Trophoblast cell (in vitro differentiated cells and primary cell): Measurements from ENCODE around the gene ATL1.
A peak's percentile ranks its signal among the peaks of the same experiment; 100 is the strongest.
"Not testable (repeated sequence)": the region's sequence is repeated elsewhere in the genome, so short reads cannot be mapped to it uniquely, and the experiment has no call there.

Source experiments
- DNase-seq, 2 donors: peaks; one replicate each; pipeline ENCODE4 v3.0.0-alpha.2; 2016
- H2AFZ ChIP-seq: 2 replicates; pipeline ENCODE4 v1.6.1; 2013; ENCODE audit warnings: low read length, moderate library complexity, mild to moderate bottlenecking; ENCODE audit not compliant: insufficient read depth, poor library complexity
- H2AK5ac ChIP-seq: 2 replicates; pipeline ENCODE4 v1.6.1; 2013; ENCODE audit warnings: mild to moderate bottlenecking, low read length
- H2BK120ac ChIP-seq: 2 replicates; pipeline ENCODE4 v1.6.1; 2013; ENCODE audit warnings: low read length, mild to moderate bottlenecking, moderate library complexity; ENCODE audit not compliant: insufficient read depth, poor library complexity
- H2BK12ac ChIP-seq: 2 replicates; pipeline ENCODE4 v1.6.1; 2013; ENCODE audit warnings: mild to moderate bottlenecking, low read length, moderate library complexity
- H2BK5ac ChIP-seq: 2 replicates; pipeline ENCODE4 v1.6.1; 2013; ENCODE audit warnings: low read length, low read depth, moderate library complexity, mild to moderate bottlenecking; ENCODE audit not compliant: poor library complexity
- H3K14ac ChIP-seq: 2 replicates; pipeline ENCODE4 v1.6.1; 2013; ENCODE audit warnings: mild to moderate bottlenecking, low read length
- H3K18ac ChIP-seq: 2 replicates; pipeline ENCODE4 v1.6.1; 2013; ENCODE audit warnings: mild to moderate bottlenecking, low read length
- H3K23ac ChIP-seq: 2 replicates; pipeline ENCODE4 v1.6.1; 2013; ENCODE audit warnings: low read length
- H3K27ac ChIP-seq: 2 replicates; pipeline ENCODE4 v1.5.1; 2013; ENCODE audit warnings: low read depth, mild to moderate bottlenecking, inconsistent platforms, low read length, moderate library complexity
- H3K27me3 ChIP-seq: 2 replicates; pipeline ENCODE4 v1.6.1; 2013; ENCODE audit warnings: inconsistent platforms, mild to moderate bottlenecking, low read length, moderate library complexity; ENCODE audit not compliant: insufficient read depth
- H3K36me3 ChIP-seq, 2 experiments: 1 replicate in 1 of 2; 2 replicates in 1 of 2; pipeline ENCODE4 v1.6.1; 2013; ENCODE audit warnings: low read length in 2 of 2, mild to moderate bottlenecking in 2 of 2, moderate library complexity in 1 of 2; ENCODE audit not compliant: insufficient read depth in 2 of 2, control insufficient read depth in 1 of 2
- H3K4ac ChIP-seq: 2 replicates; pipeline ENCODE4 v1.6.1; 2013; ENCODE audit warnings: low read depth, mild to moderate bottlenecking, low read length, moderate library complexity
- H3K4me1 ChIP-seq, 2 experiments: 1 replicate in 1 of 2; 2 replicates in 1 of 2; pipeline ENCODE4 v1.6.1; 2013; ENCODE audit warnings: low read length in 2 of 2, mild to moderate bottlenecking in 2 of 2, moderate library complexity in 1 of 2; ENCODE audit not compliant: insufficient read depth in 2 of 2, control insufficient read depth in 1 of 2
- H3K4me2 ChIP-seq: 2 replicates; pipeline ENCODE4 v1.6.1; 2013; ENCODE audit warnings: inconsistent platforms, mild to moderate bottlenecking, low read length, moderate library complexity
- H3K4me3 ChIP-seq: 2 replicates; pipeline ENCODE4 v1.5.1; 2013; ENCODE audit warnings: mild to moderate bottlenecking, low read depth, low read length, inconsistent platforms
- H3K79me1 ChIP-seq: one replicate; pipeline ENCODE4 v1.6.1; 2013; ENCODE audit warnings: low read length
- H3K79me2 ChIP-seq: 2 replicates; pipeline ENCODE4 v1.6.1; 2013; ENCODE audit warnings: low read length, mild to moderate bottlenecking; ENCODE audit not compliant: control insufficient read depth, insufficient read depth, poor library complexity
- H3K9ac ChIP-seq: 2 replicates; pipeline ENCODE4 v1.6.1; 2013; ENCODE audit warnings: mild to moderate bottlenecking, low read length
- H3K9me3 ChIP-seq: 2 replicates; pipeline ENCODE4 v1.6.1; 2013; ENCODE audit warnings: low read depth, mild to moderate bottlenecking, control low read depth, inconsistent platforms, low read length; ENCODE audit not compliant: insufficient read depth
- H4K12ac ChIP-seq: 2 replicates; pipeline ENCODE4 v1.6.1; 2013; ENCODE audit warnings: low read depth, mild to moderate bottlenecking, low read length, moderate library complexity
- H4K8ac ChIP-seq: 2 replicates; pipeline ENCODE4 v1.6.1; 2013; ENCODE audit warnings: low read depth, mild to moderate bottlenecking, low read length, moderate library complexity
- H4K91ac ChIP-seq: one replicate; pipeline ENCODE4 v1.6.1; 2013; ENCODE audit warnings: low read depth, mild to moderate bottlenecking, low read length, moderate library complexity
- WGBS: extraction: QIAGEN DNeasy Blood & Tissue Kit; methylation state at CpG from one replicate; pipeline ENCODE4 v1.1.7; 2013; ENCODE audit warnings: missing lambda C conversion rate; ENCODE audit not compliant: insufficient read length, insufficient coverage; ENCODE audit errors: extremely low coverage; 5-methylcytosine and 5-hydroxymethylcytosine counted together

ATL1 gene

GRCh38 chr14:50664579-50664978, 104.6 kb downstream of the ATL1 start:
- not testable (repeated sequence) for H2AFZ ChIP-seq, H3K27ac ChIP-seq, H3K23ac ChIP-seq, H2BK5ac ChIP-seq, H3K4me3 ChIP-seq, H3K79me2 ChIP-seq, H3K4me2 ChIP-seq, H2BK120ac ChIP-seq, H3K27me3 ChIP-seq, H3K18ac ChIP-seq, DNase-seq, H3K4me1 ChIP-seq, H4K12ac ChIP-seq, H2BK12ac ChIP-seq, H4K8ac ChIP-seq, H2AK5ac ChIP-seq, H3K36me3 ChIP-seq, H3K9me3 ChIP-seq, H4K91ac ChIP-seq, H3K9ac ChIP-seq, H3K14ac ChIP-seq
- Histone ChIP-seq H3K79me1 (peaks cover 11% of the 10 kb centered on the region), H3K4ac (peak overlapping the region; percentile 55)
- no CpG with 5 or more reads among the region's 2 CpGs for WGBS

- not testable (repeated sequence) for H4K8ac ChIP-seq, H2BK5ac ChIP-seq, H3K27ac ChIP-seq, H4K91ac ChIP-seq, H3K18ac ChIP-seq, H2AK5ac ChIP-seq, H2BK12ac ChIP-seq, H3K79me2 ChIP-seq, DNase-seq, H3K14ac ChIP-seq, H3K27me3 ChIP-seq, H3K9ac ChIP-seq, H3K9me3 ChIP-seq, H3K4ac ChIP-seq, H2BK120ac ChIP-seq, H3K4me3 ChIP-seq, H2AFZ ChIP-seq, H3K4me2 ChIP-seq, H4K12ac ChIP-seq, H3K36me3 ChIP-seq, H3K4me1 ChIP-seq, H3K23ac ChIP-seq, H3K79me1 ChIP-seq
- no CpG with 5 or more reads among the region's 5 CpGs for WGBS
Observed at GRCh38 chr14:50665300-50665699, 105.4 kb downstream of the ATL1 start.

- no peaks in the 10 kb centered on the region for H3K9me3 ChIP-seq
- no peak overlapping the region for H3K18ac ChIP-seq
- H4K91ac ChIP-seq: peak overlapping the region; percentile 74
- H2AK5ac ChIP-seq: no peak overlapping the region
- peak overlapping the region; percentile 84 for H2BK120ac ChIP-seq
- peaks cover 5% of the 10 kb centered on the region for H3K79me2 ChIP-seq
- H3K27me3 ChIP-seq: no peaks in the 10 kb centered on the region
- no CpG with 5 or more reads among the region's 20 CpGs for WGBS
- H3K23ac ChIP-seq: no peak overlapping the region
- peak overlapping the region; percentile 11 for H3K9ac ChIP-seq
- H2BK5ac ChIP-seq: peak overlapping the region; percentile 87
- H3K27ac ChIP-seq: peak overlapping the region; percentile 93
- H3K36me3 ChIP-seq: peaks cover 0 to 1% of the 10 kb centered on the region in 2 experiments
- H3K4me1 ChIP-seq: peaks cover 2 to 3% of the 10 kb centered on the region in 2 experiments
- DNase-seq: peak; percentile 69 to 70
- peak overlapping the region; percentile 76 for H3K4me2 ChIP-seq
- no peak overlapping the region for H2BK12ac ChIP-seq
- no peak overlapping the region for H4K12ac ChIP-seq
- no peak overlapping the region for H3K14ac ChIP-seq
- peaks cover 9% of the 10 kb centered on the region for H3K79me1 ChIP-seq
- H4K8ac ChIP-seq: no peak overlapping the region
- no peak overlapping the region for H3K4ac ChIP-seq
- peak overlapping the region; percentile 85 for H3K4me3 ChIP-seq
- H2AFZ ChIP-seq: no peak overlapping the region
Observed at GRCh38 chr14:50666772-50667683, 107.1 kb downstream of the ATL1 start.

GRCh38 chr14:50667684-50667995, 107.7 kb downstream of the ATL1 start:
- Histone ChIP-seq H3K9ac (peak overlapping the region; percentile 45), H3K23ac (no peak overlapping the region), H4K8ac (peak overlapping the region; percentile 47), H3K4me1 (peaks cover 2 to 3% of the 10 kb centered on the region in 2 experiments), H2AFZ (peak overlapping the region; percentile 86), H4K91ac (peak overlapping the region; percentile 74), H2BK12ac (no peak overlapping the region), H3K4ac (peak overlapping the region; percentile 70), H3K9me3 (no peaks in the 10 kb centered on the region), H3K4me3 (peak overlapping the region; percentile 85), H4K12ac (peak overlapping the region; percentile 82), H3K79me2 (peaks cover 5% of the 10 kb centered on the region), H3K4me2 (peak overlapping the region; percentile 76), H3K18ac (peak overlapping the region; percentile 91), H2BK5ac (peak overlapping the region; percentile 87), H3K14ac (peak overlapping the region; percentile 83), H2BK120ac (peak overlapping the region; percentile 84), H3K36me3 (peaks cover 0 to 1% of the 10 kb centered on the region in 2 experiments), H3K27me3 (no peaks in the 10 kb centered on the region), H3K27ac (peak overlapping the region; percentile 93), H3K79me1 (peaks cover 9% of the 10 kb centered on the region), H2AK5ac (no peak overlapping the region)
- DNase-seq: peak; percentile 4 to 55
- WGBS: no CpG with 5 or more reads among the region's 25 CpGs
